GM21447 (cell line): ENCODE results near the gene ZNF211.

Experiments used
- ATAC-seq: cut with Tn5 transposase; IDR thresholded peaks from one replicate; pipeline ENCODE4 v1.9.1; 2021; ENCODE audit not compliant: unreplicated experiment

ZNF211 gene

GRCh38 chr19:57632987-57633831, at the start of gene ZNF211:
TSS of gene ZNF211 (plus strand) at chr19:57633168. CDS start at chr19:57633347, 179 bp downstream.
- ATAC-seq: peak; percentile 96

- ATAC-seq: peak; percentile 85
These were observed 49.2 kb upstream of the ZNF211 start, which contains the start of gene ZIK1 for GRCh38 chr19:57583521-57584416. TSS of gene ZIK1 (plus strand) at chr19:57584145. CDS start at chr19:57584357, 212 bp downstream.

GRCh38 chr19:57587529-57587928, 45.4 kb upstream of the ZNF211 start:
- ATAC-seq: no peak

- ATAC-seq: no peak
These were observed 33.6 kb upstream of the ZNF211 start for GRCh38 chr19:57599377-57599760.

- ATAC-seq: peak; percentile 97
These were observed 33.1 kb upstream of the ZNF211 start, which contains the start of gene ZNF530 for GRCh38 chr19:57599761-57600383. TSS of gene ZNF530 (plus strand) at chr19:57599885. CDS start at chr19:57604346, 4,461 bp downstream.

- no peak for ATAC-seq
These were observed 26.0 kb upstream of the ZNF211 start for GRCh38 chr19:57606931-57607330.

GRCh38 chr19:57611113-57611512, 21.9 kb upstream of the ZNF211 start:
- ATAC-seq: no peak

- peak; percentile 97 for ATAC-seq
These were observed 18.8 kb upstream of the ZNF211 start, which contains the start of gene ZNF134 for GRCh38 chr19:57613941-57614743. TSS of gene ZNF134 (plus strand) at chr19:57614242. CDS start at chr19:57619469, 5,227 bp downstream.

- ATAC-seq: no peak
These were observed 17.6 kb upstream of the ZNF211 start for GRCh38 chr19:57615346-57615745.

- no peak for ATAC-seq
These were observed 12.2 kb upstream of the ZNF211 start for GRCh38 chr19:57620673-57621348.

- no peak for ATAC-seq
These were observed 9.9 kb upstream of the ZNF211 start for GRCh38 chr19:57623091-57623490.

GRCh38 chr19:57633832-57634131, 814 bp downstream of the ZNF211 start:
- no peak for ATAC-seq

- no peak for ATAC-seq
These were observed 4.4 kb downstream of the ZNF211 start for GRCh38 chr19:57637379-57637778.

GRCh38 chr19:57641715-57642234, 8.8 kb downstream of the ZNF211 start:
- ATAC-seq: no peak

GRCh38 chr19:57642396-57643046, 9.6 kb downstream of the ZNF211 start:
- ATAC-seq: no peak

- no peak for ATAC-seq
These were observed 10.8 kb downstream of the ZNF211 start for GRCh38 chr19:57643734-57644133.

GRCh38 chr19:57648331-57649003, 15.5 kb downstream of the ZNF211 start:
- no peak for ATAC-seq

GRCh38 chr19:57651654-57651996, 18.7 kb downstream of the ZNF211 start:
- ATAC-seq: no peak

GRCh38 chr19:57653689-57654088, 20.7 kb downstream of the ZNF211 start:
- ATAC-seq: no peak
